Measurements from ENCODE around the gene CHD6. TPM values are rescaled to one million over a fixed set of nuclear protein-coding genes. Genes with fewer than 3 reads are reported as not detected.

The CHD6 gene
- total RNA-seq, 4 donors from 2014 or later = 21.5 to 97.6 (median 53.7) TPM

GRCh38 chr20:41616228-41616627 lies 1.9 kb downstream of the CHD6 start:
- intact Hi-C loops (cut with DNase I; ENCODE audit: low total_unique reads) = no loop called here
- peaks cover 4 to 8% of the 10 kb centered on the region in 2 donors for H3K4me1 ChIP-seq

GRCh38 chr20:41615676-41616075 lies 2.5 kb downstream of the CHD6 start:
- H3K27me3 ChIP-seq = no peaks in the 10 kb centered on the region
- peaks cover 4 to 8% of the 10 kb centered on the region in 2 donors for H3K4me1 ChIP-seq
- H3K9me3 ChIP-seq = no peaks in the 10 kb centered on the region
- TF ChIP-seq, protein P1, sequence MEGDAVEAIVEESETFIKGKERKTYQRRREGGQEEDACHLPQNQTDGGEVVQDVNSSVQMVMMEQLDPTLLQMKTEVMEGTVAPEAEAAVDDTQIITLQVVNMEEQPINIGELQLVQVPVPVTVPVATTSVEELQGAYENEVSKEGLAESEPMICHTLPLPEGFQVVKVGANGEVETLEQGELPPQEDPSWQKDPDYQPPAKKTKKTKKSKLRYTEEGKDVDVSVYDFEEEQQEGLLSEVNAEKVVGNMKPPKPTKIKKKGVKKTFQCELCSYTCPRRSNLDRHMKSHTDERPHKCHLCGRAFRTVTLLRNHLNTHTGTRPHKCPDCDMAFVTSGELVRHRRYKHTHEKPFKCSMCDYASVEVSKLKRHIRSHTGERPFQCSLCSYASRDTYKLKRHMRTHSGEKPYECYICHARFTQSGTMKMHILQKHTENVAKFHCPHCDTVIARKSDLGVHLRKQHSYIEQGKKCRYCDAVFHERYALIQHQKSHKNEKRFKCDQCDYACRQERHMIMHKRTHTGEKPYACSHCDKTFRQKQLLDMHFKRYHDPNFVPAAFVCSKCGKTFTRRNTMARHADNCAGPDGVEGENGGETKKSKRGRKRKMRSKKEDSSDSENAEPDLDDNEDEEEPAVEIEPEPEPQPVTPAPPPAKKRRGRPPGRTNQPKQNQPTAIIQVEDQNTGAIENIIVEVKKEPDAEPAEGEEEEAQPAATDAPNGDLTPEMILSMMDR (IDR thresholded peaks at IDR 0.05) = no peak
- no peak for TF ChIP-seq POLR2A (IDR thresholded peaks at IDR 0.05)
- no peaks in the 10 kb centered on the region for H3K36me3 ChIP-seq
- intact Hi-C loops (cut with DNase I; ENCODE audit: low total_unique reads) = no loop called here
- no peak overlapping the region for H3K4me3 ChIP-seq
- no peak for DNase-seq
- H3K27ac ChIP-seq = no peak overlapping the region

More at GRCh38 chr20:41616228-41616627, 1.9 kb downstream of the CHD6 start:
- H3K4me3 ChIP-seq = no peak overlapping the region
- H3K27me3 ChIP-seq = no peaks in the 10 kb centered on the region
- DNase-seq = no peak
- no peak overlapping the region for H3K27ac ChIP-seq
- no peak for TF ChIP-seq POLR2A (IDR thresholded peaks at IDR 0.05)
- TF ChIP-seq, protein P1 (IDR thresholded peaks at IDR 0.05) = no peak
- H3K9me3 ChIP-seq = no peaks in the 10 kb centered on the region
- no peaks in the 10 kb centered on the region for H3K36me3 ChIP-seq

DNA sequence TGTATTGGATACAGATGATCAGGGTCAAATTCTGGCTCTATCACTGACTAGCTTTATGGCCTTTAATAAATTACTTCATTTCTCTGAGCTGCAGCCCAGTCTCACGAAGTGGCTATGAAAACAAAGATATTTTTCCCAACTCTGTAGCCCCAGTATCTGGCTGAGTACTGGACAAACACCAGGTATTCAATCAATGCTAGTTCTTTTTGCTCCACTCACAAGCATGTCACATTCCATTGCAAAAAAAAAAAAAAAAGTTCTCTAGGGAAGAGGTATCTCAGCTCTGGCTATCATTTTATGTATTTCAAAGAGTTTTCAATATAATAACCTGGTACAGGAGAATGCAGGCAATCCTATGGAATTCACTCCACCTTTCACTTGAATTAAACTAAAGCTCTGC lies 3.1 kb downstream of the CHD6 start:
- H3K4me3 ChIP-seq = no peak overlapping the region
- TF ChIP-seq, protein P1 (IDR thresholded peaks at IDR 0.05) = no peak
- no peak for TF ChIP-seq POLR2A (IDR thresholded peaks at IDR 0.05)
- no peaks in the 10 kb centered on the region for H3K36me3 ChIP-seq
- no peaks in the 10 kb centered on the region for H3K9me3 ChIP-seq
- no peaks in the 10 kb centered on the region for H3K27me3 ChIP-seq
- no peak overlapping the region for H3K27ac ChIP-seq
- intact Hi-C loops (cut with DNase I; ENCODE audit: low total_unique reads) = no loop called here
- no peak for DNase-seq
- peaks cover 4 to 8% of the 10 kb centered on the region in 2 donors for H3K4me1 ChIP-seq

GRCh38 chr20:41613321-41613720 lies 4.9 kb downstream of the CHD6 start:
- H3K4me1 ChIP-seq = peaks cover 6 to 8% of the 10 kb centered on the region in 2 donors
- TF ChIP-seq, protein P1 (IDR thresholded peaks at IDR 0.05) = no peak
- TF ChIP-seq POLR2A (IDR thresholded peaks at IDR 0.05) = no peak
- intact Hi-C loops (cut with DNase I; ENCODE audit: low total_unique reads) = no loop called here
- H3K9me3 ChIP-seq = no peaks in the 10 kb centered on the region
- DNase-seq = no peak
- no peaks in the 10 kb centered on the region for H3K36me3 ChIP-seq
- H3K27ac ChIP-seq = no peak overlapping the region
- H3K4me3 ChIP-seq = no peak overlapping the region
- no peaks in the 10 kb centered on the region for H3K27me3 ChIP-seq

DNA sequence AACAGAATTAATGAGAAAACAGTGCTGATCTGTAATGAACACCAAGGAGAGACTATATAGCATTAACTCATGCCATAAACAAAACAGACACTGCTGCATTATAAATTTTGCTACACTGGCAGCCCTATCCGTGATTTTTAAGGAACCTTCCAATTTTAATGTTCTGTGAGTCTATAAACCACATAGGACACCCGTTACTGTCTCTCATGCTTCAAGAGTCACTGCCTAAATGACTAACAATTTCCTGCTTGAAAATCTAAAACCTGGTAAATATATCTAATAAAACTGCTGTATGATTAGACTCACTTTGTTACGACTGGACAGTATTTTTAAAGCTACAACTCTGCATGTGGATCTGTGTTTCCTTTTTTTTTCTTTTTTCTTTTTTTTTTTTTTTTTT lies 8.7 kb downstream of the CHD6 start:
- Histone ChIP-seq H3K4me1 (peaks cover 0 to 14% of the 10 kb centered on the region in 2 donors), H3K27ac (no peak overlapping the region), H3K27me3 (no peaks in the 10 kb centered on the region), H3K36me3 (no peaks in the 10 kb centered on the region), H3K9me3 (no peaks in the 10 kb centered on the region), H3K4me3 (no peak overlapping the region)
- no peak for DNase-seq
- TF ChIP-seq, protein P1 (IDR thresholded peaks at IDR 0.05) = no peak
- no peak for TF ChIP-seq POLR2A (IDR thresholded peaks at IDR 0.05)
- intact Hi-C loops (cut with DNase I; ENCODE audit: low total_unique reads) = no loop called here

All from uterus (tissue), 4 donors.